ENCODE measurements around the gene CDC7.

DNA sequence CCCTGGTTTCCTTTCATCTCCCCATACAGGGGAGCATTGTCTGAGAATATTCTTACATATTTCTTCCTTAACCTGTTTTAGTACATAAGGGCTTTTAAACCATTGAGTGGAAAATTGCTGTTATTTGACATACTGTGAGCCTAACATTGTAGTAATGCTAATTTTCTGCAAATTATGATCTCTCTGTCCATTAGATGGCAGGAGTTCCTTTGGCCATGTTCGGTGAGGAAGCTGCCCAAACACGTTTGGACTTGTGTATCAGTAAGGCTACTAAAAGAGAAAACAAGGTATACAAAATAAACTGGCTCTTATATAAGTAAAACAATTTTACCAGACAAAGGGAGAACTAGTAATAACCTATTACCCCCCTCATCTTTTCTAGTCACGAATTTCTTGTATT lies 29.2 kb downstream of the CDC7 start:
- TF ChIP-seq, protein P1, sequence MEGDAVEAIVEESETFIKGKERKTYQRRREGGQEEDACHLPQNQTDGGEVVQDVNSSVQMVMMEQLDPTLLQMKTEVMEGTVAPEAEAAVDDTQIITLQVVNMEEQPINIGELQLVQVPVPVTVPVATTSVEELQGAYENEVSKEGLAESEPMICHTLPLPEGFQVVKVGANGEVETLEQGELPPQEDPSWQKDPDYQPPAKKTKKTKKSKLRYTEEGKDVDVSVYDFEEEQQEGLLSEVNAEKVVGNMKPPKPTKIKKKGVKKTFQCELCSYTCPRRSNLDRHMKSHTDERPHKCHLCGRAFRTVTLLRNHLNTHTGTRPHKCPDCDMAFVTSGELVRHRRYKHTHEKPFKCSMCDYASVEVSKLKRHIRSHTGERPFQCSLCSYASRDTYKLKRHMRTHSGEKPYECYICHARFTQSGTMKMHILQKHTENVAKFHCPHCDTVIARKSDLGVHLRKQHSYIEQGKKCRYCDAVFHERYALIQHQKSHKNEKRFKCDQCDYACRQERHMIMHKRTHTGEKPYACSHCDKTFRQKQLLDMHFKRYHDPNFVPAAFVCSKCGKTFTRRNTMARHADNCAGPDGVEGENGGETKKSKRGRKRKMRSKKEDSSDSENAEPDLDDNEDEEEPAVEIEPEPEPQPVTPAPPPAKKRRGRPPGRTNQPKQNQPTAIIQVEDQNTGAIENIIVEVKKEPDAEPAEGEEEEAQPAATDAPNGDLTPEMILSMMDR (IDR thresholded peaks at IDR 0.05), result peak; percentile 50
- TF ChIP-seq EZH2phosphoT487 (IDR thresholded peaks at IDR 0.05) (no peak), EZH2 (IDR thresholded peaks at IDR 0.05) (no peak)

Measured in neural progenitor cell (in vitro differentiated cells).